Colonic mucosa (tissue), 4 donors: ENCODE data around the gene BTG2. TPM values are rescaled to one million over a fixed set of nuclear protein-coding genes. Genes with fewer than 3 reads are reported as not detected.
A peak's percentile ranks its signal among the peaks of the same experiment; 100 is the strongest.

Experiments
- DNase-seq: peaks from one replicate; pipeline ENCODE4 v3.0.0-alpha.2; 2020
- H3K27ac ChIP-seq: fragments of 200-600 bp; one replicate; pipeline ENCODE4 v1.8.0; 2021
- H3K27me3 ChIP-seq: fragments of 200-600 bp; one replicate; pipeline ENCODE4 v1.8.0; 2021
- H3K36me3 ChIP-seq: fragments of 200-600 bp; one replicate; pipeline ENCODE4 v1.8.0; 2021
- H3K4me1 ChIP-seq: fragments of 200-600 bp; one replicate; pipeline ENCODE4 v1.8.0; 2021; ENCODE audit warnings: mild to moderate bottlenecking
- H3K4me3 ChIP-seq: fragments of 200-600 bp; one replicate; pipeline ENCODE4 v1.8.0; 2021
- H3K9ac ChIP-seq, 2 donors: one replicate each; pipeline ENCODE4 v1.7.0; 2013; ENCODE audit warnings: control low read depth in 2 of 2, low read depth in 2 of 2, low read length in 2 of 2
- H3K9me3 ChIP-seq: fragments of 200-600 bp; one replicate; pipeline ENCODE4 v1.8.0; 2021
- CTCF ChIP-seq: fragments of 200-600 bp; IDR thresholded peaks from one replicate; pipeline ENCODE4 v1.8.0; 2022; ENCODE audit warnings: antibody characterized with exemption, mild to moderate bottlenecking
- intact Hi-C: fragments of 100-400 bp; cut with DNase I; formaldehyde crosslinking; loops from one replicate; pipeline ENCODE4 v1.14.1; 2022
- total RNA-seq, 2 donors: library from RNA; stranded (reverse); fragmentation: NEBNext Ultra II Directional in 1 of 2; extraction: Animal tissue kit (Norgen Biotek cat#: 25700) in 1 of 2; gene quantifications; one replicate each; pipeline ENCODE4 v1.2.1, GENCODE V29; 2021
- donor health status: healthy.
- donor health status: DM: no; HTN: no; CAD: no.
- donor health status: DM: no; HTN: no; CAD: no.

BTG2 gene
- total RNA-seq, 2 donors from 2014 or later = 66.4 to 88.0 TPM

- no peaks in the 10 kb centered on the region for H3K27me3 ChIP-seq
- peak overlapping the region; percentile 97 for H3K27ac ChIP-seq
- intact Hi-C loops = loop anchor here (5.0 kb wide), 1 partner anchor 33 kb away; no protein-coding TSS in a partner anchor
- H3K9ac ChIP-seq = peak overlapping the region; percentile 100
- no peaks in the 10 kb centered on the region for H3K9me3 ChIP-seq
- peaks cover 10% of the 10 kb centered on the region for H3K4me1 ChIP-seq
- no peaks in the 10 kb centered on the region for H3K36me3 ChIP-seq
- TF ChIP-seq CTCF = no peak
- peak; percentile 38 for DNase-seq
- peak overlapping the region; percentile 85 for H3K4me3 ChIP-seq
Measured at GRCh38 chr1:203305809-203306088, 430 bp downstream of the BTG2 start.

- Histone ChIP-seq H3K27me3 (no peaks in the 10 kb centered on the region), H3K4me1 (peaks cover 10% of the 10 kb centered on the region), H3K36me3 (no peaks in the 10 kb centered on the region), H3K4me3 (peak overlapping the region; percentile 85), H3K9me3 (no peaks in the 10 kb centered on the region), H3K27ac (peak overlapping the region; percentile 97), H3K9ac (peak overlapping the region; percentile 100)
- intact Hi-C loops = loop anchor here (5.0 kb wide), 1 partner anchor 34 kb away; no protein-coding TSS in a partner anchor
- TF ChIP-seq CTCF = no peak
- DNase-seq = peak; percentile 91
Measured at GRCh38 chr1:203306089-203306964, 1.0 kb downstream of the BTG2 start.

GRCh38 chr1:203306965-203307541 lies 1.7 kb downstream of the BTG2 start:
- no peaks in the 10 kb centered on the region for H3K9me3 ChIP-seq
- no peaks in the 10 kb centered on the region for H3K27me3 ChIP-seq
- H3K9ac ChIP-seq = peak overlapping the region; percentile 100
- peak overlapping the region; percentile 97 for H3K27ac ChIP-seq
- TF ChIP-seq CTCF = no peak
- H3K36me3 ChIP-seq = no peaks in the 10 kb centered on the region
- peak overlapping the region; percentile 85 for H3K4me3 ChIP-seq
- intact Hi-C loops = loop anchor here (5.0 kb wide), 1 partner anchor 35 kb away; no protein-coding TSS in a partner anchor
- DNase-seq = peak; percentile 56
- peaks cover 10% of the 10 kb centered on the region for H3K4me1 ChIP-seq

DNA sequence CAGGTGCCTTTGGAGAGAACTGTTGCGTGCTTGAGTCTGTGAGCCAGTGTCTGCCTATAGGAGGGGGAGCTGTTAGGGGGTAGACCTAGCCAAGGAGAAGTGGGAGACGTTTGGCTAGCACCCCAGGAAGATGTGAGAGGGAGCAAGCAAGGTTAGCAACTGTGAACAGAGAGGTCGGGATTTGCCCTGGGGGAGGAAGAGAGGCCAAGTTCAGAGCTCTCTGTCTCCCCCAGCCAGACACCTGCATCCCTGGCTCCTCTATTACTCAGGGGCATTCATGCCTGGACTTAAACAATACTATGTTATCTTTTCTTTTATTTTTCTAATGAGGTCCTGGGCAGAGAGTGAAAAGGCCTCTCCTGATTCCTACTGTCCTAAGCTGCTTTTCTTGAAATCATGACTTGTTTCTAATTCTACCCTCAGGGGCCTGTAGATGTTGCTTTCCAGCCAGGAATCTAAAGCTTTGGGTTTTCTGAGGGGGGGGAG lies 2.4 kb downstream of the BTG2 start:
- TF ChIP-seq CTCF = no peak
- no peak for DNase-seq
- peak overlapping the region; percentile 97 for H3K27ac ChIP-seq
- no peaks in the 10 kb centered on the region for H3K36me3 ChIP-seq
- H3K4me1 ChIP-seq = peaks cover 10% of the 10 kb centered on the region
- no peaks in the 10 kb centered on the region for H3K27me3 ChIP-seq
- peak overlapping the region; percentile 85 for H3K4me3 ChIP-seq
- intact Hi-C loops = loop anchor here (5.0 kb wide), 1 partner anchor 35 kb away; no protein-coding TSS in a partner anchor
- no peaks in the 10 kb centered on the region for H3K9me3 ChIP-seq
- H3K9ac ChIP-seq = peak overlapping the region; percentile 24 to 100

GRCh38 chr1:203308328-203308922 lies 3.1 kb downstream of the BTG2 start:
- no peak for DNase-seq
- Histone ChIP-seq H3K9ac (peak overlapping the region; percentile 33 to 100), H3K4me3 (peak overlapping the region; percentile 85), H3K4me1 (peaks cover 10% of the 10 kb centered on the region), H3K27me3 (no peaks in the 10 kb centered on the region), H3K36me3 (no peaks in the 10 kb centered on the region), H3K9me3 (no peaks in the 10 kb centered on the region), H3K27ac (peak overlapping the region; percentile 97)
- intact Hi-C loops = loop anchor here (5.0 kb wide), 1 partner anchor 36 kb away; no protein-coding TSS in a partner anchor
- TF ChIP-seq CTCF = no peak
